Esophagus (tissue), 2 donors: ENCODE data around the gene FBXO31. TPM values are rescaled to one million over a fixed set of nuclear protein-coding genes. Genes with fewer than 3 reads are reported as not detected.
"Not testable (repeated sequence)": the region's sequence is repeated elsewhere in the genome, so short reads cannot be mapped to it uniquely, and the experiment has no call there.

Experiments used
- H3K27ac ChIP-seq, 2 donors: one replicate each; pipeline ENCODE4 v1.5.1; 2013; ENCODE audit warnings: low read depth in 2 of 2, mild to moderate bottlenecking in 2 of 2, inconsistent platforms in 1 of 2, low read length in 1 of 2, moderate library complexity in 1 of 2
- H3K27me3 ChIP-seq, 2 donors: one replicate each; pipeline ENCODE4 v1.6.1; 2013; ENCODE audit warnings: low read length in 2 of 2, control low read depth in 1 of 2, mild to moderate bottlenecking in 1 of 2; ENCODE audit not compliant: insufficient read depth in 2 of 2, control insufficient read depth in 1 of 2
- H3K36me3 ChIP-seq, 2 donors: one replicate each; pipeline ENCODE4 v1.6.1; 2013; ENCODE audit warnings: low read length in 1 of 2; ENCODE audit not compliant: control insufficient read depth in 2 of 2, insufficient read depth in 2 of 2
- H3K4me1 ChIP-seq, 2 donors: one replicate each; pipeline ENCODE4 v1.6.1; 2013; ENCODE audit warnings: low read length in 1 of 2; ENCODE audit not compliant: control insufficient read depth in 2 of 2, insufficient read depth in 2 of 2
- H3K4me3 ChIP-seq, 2 donors: one replicate each; pipeline ENCODE4 v1.5.1; 2013; ENCODE audit warnings: low read length in 2 of 2, mild to moderate bottlenecking in 2 of 2, low read depth in 1 of 2, moderate library complexity in 1 of 2
- H3K9me3 ChIP-seq, 2 donors: one replicate each; pipeline ENCODE4 v1.6.1; 2013; ENCODE audit warnings: mild to moderate bottlenecking in 2 of 2, low read depth in 1 of 2, low read length in 1 of 2, moderate library complexity in 1 of 2; ENCODE audit not compliant: control insufficient read depth in 2 of 2, insufficient read depth in 1 of 2
- WGBS, 2 donors: extraction: QIAGEN DNeasy Blood & Tissue Kit; methylation state at CpG; one replicate each; pipeline ENCODE4 v1.1.7; 2013; 5-methylcytosine and 5-hydroxymethylcytosine counted together
- polyA plus RNA-seq, 2 donors: library from polyadenylated mRNA; stranded (reverse); fragments of 200-250 nt; gene quantifications; one replicate each; pipeline ENCODE4 v1.2.3, GENCODE V29; 2013
- donor health status: healthy with polysubstance abuse.
- donor health status: Bipolar disorder and iron deficiency.

The FBXO31 gene
- polyA plus RNA-seq, 2 donors: 10.4 to 12.5 TPM

- Histone ChIP-seq H3K4me3 (no peak overlapping the region), H3K4me1 (no peaks in the 10 kb centered on the region), H3K27ac (no peak overlapping the region), H3K9me3 (no peaks in the 10 kb centered on the region), H3K27me3 (no peaks in the 10 kb centered on the region), H3K36me3 (peaks cover 12 to 41% of the 10 kb centered on the region in 2 donors)
- 90 to 95% methylated on average over 5 of the region's 5 CpGs for WGBS, 2 donors
These were observed 43.4 kb downstream of the FBXO31 start for GRCh38 chr16:87340198-87340597.

GRCh38 chr16:87339724-87340105 is 43.9 kb downstream of the FBXO31 start:
- H3K9me3 ChIP-seq, H3K27me3 ChIP-seq, H3K27ac ChIP-seq, H3K4me1 ChIP-seq, H3K4me3 ChIP-seq: not testable (repeated sequence)
- H3K36me3 ChIP-seq: peaks cover 17 to 46% of the 10 kb centered on the region in 2 donors
- WGBS, 2 donors: 97 to 98% methylated on average over 11 of the region's 11 CpGs

- Histone ChIP-seq H3K4me1 (no peaks in the 10 kb centered on the region), H3K27ac (no peak overlapping the region), H3K27me3 (no peaks in the 10 kb centered on the region), H3K4me3 (no peak overlapping the region), H3K9me3 (no peaks in the 10 kb centered on the region), H3K36me3 (peaks cover 22 to 51% of the 10 kb centered on the region in 2 donors)
- WGBS, 2 donors: 93% methylated on average over 17 of the region's 17 CpGs
These were observed 44.4 kb downstream of the FBXO31 start for GRCh38 chr16:87339086-87339723.

GRCh38 chr16:87338155-87338765 is 45.3 kb downstream of the FBXO31 start:
- Histone ChIP-seq H3K27me3 (no peaks in the 10 kb centered on the region), H3K4me1 (no peaks in the 10 kb centered on the region), H3K9me3 (no peaks in the 10 kb centered on the region), H3K4me3 (no peak overlapping the region), H3K27ac (no peak overlapping the region), H3K36me3 (peaks cover 26 to 51% of the 10 kb centered on the region in 2 donors)
- 94 to 96% methylated on average over 18 of the region's 18 CpGs for WGBS, 2 donors

GRCh38 chr16:87337262-87337771 is 46.3 kb downstream of the FBXO31 start:
- Histone ChIP-seq H3K9me3 (no peaks in the 10 kb centered on the region), H3K27ac (no peak overlapping the region), H3K36me3 (peaks cover 20 to 46% of the 10 kb centered on the region in 2 donors), H3K4me1 (no peaks in the 10 kb centered on the region), H3K4me3 (no peak overlapping the region), H3K27me3 (no peaks in the 10 kb centered on the region)
- WGBS, 2 donors: 78 to 82% methylated on average over 16 of the region's 16 CpGs

- Histone ChIP-seq H3K4me1 (no peaks in the 10 kb centered on the region), H3K27me3 (no peaks in the 10 kb centered on the region), H3K9me3 (no peaks in the 10 kb centered on the region), H3K4me3 (no peak overlapping the region), H3K36me3 (peaks cover 20 to 50% of the 10 kb centered on the region in 2 donors), H3K27ac (no peak overlapping the region)
- 90 to 92% methylated on average over 19 of the region's 19 CpGs for WGBS, 2 donors
These were observed 46.9 kb downstream of the FBXO31 start for GRCh38 chr16:87336434-87337240.

- Histone ChIP-seq H3K4me1 (no peaks in the 10 kb centered on the region), H3K36me3 (peaks cover 20 to 57% of the 10 kb centered on the region in 2 donors), H3K4me3 (no peak overlapping the region), H3K9me3 (no peaks in the 10 kb centered on the region), H3K27ac (no peak overlapping the region), H3K27me3 (no peaks in the 10 kb centered on the region)
- WGBS, 2 donors: 91 to 93% methylated on average over 17 to 19 of the region's 19 CpGs
These were observed 47.7 kb downstream of the FBXO31 start for GRCh38 chr16:87335625-87336433.

GRCh38 chr16:87334651-87335624 is 48.6 kb downstream of the FBXO31 start:
- H3K4me1 ChIP-seq: no peaks in the 10 kb centered on the region
- peaks cover 20 to 65% of the 10 kb centered on the region in 2 donors for H3K36me3 ChIP-seq
- H3K9me3 ChIP-seq: no peaks in the 10 kb centered on the region
- WGBS, 2 donors: 91 to 92% methylated on average over 29 of the region's 29 CpGs
- H3K4me3 ChIP-seq: no peak overlapping the region
- H3K27ac ChIP-seq: no peak overlapping the region
- no peaks in the 10 kb centered on the region for H3K27me3 ChIP-seq
